Psoas muscle (tissue), 8 donors: ENCODE data around the gene GNG8. TPM values are rescaled to one million over a fixed set of nuclear protein-coding genes. Genes with fewer than 3 reads are reported as not detected.

Source experiments
- ATAC-seq, 4 donors: fragments of 200-7000 bp; cut with Tn5 transposase; one replicate each; pipeline ENCODE4 v1.9.1; 2020; ENCODE audit warnings: moderate library complexity in 3 of 4, mild to moderate bottlenecking in 2 of 4
- DNase-seq, 2 donors: peaks; one replicate each; pipeline ENCODE4 v3.0.0-alpha.2; 2020
- H3K27ac ChIP-seq: fragments of 200-600 bp; one replicate; pipeline ENCODE4 v1.8.0; 2022
- H3K27me3 ChIP-seq, 3 donors: fragments of 200-600 bp in 1 of 3; one replicate each; pipeline versions ENCODE4 v1.6.1 to v1.8.0; 2013 to 2022; ENCODE audit warnings: low read length in 2 of 3, mild to moderate bottlenecking in 2 of 3, moderate library complexity in 1 of 3; ENCODE audit not compliant: insufficient read depth in 3 of 3
- H3K36me3 ChIP-seq, 2 donors: fragments of 200-600 bp in 1 of 2; one replicate each; pipeline versions ENCODE4 v1.6.1 to v1.8.0; 2013 to 2022; ENCODE audit warnings: low read depth in 1 of 2, mild to moderate bottlenecking in 1 of 2, moderate library complexity in 1 of 2; ENCODE audit not compliant: insufficient read depth in 1 of 2
- H3K4me1 ChIP-seq: fragments of 200-600 bp; one replicate; pipeline ENCODE4 v1.8.0; 2022
- H3K4me3 ChIP-seq: fragments of 200-600 bp; one replicate; pipeline ENCODE4 v1.8.0; 2022; ENCODE audit warnings: mild to moderate bottlenecking
- H3K9me3 ChIP-seq: fragments of 200-600 bp; one replicate; pipeline ENCODE4 v1.8.0; 2022
- CTCF ChIP-seq: fragments of 200-600 bp; IDR thresholded peaks from one replicate; pipeline ENCODE4 v1.8.0; 2022; ENCODE audit warnings: antibody characterized with exemption
- WGBS, 3 donors: extraction: QIAGEN DNeasy Blood & Tissue Kit; methylation state at CpG; one replicate each; pipeline versions ENCODE4 v1.1.6 to v1.1.7; 2013; 5-methylcytosine and 5-hydroxymethylcytosine counted together
- intact Hi-C, 2 donors: fragments of 100-400 bp; cut with DNase I; formaldehyde crosslinking; loops; one replicate each; pipeline versions ENCODE4 v1.11.0 to v1.14.2; 2022
- polyA plus RNA-seq, 3 donors: library from polyadenylated mRNA; stranded (reverse); fragments of 200-250 nt; gene quantifications; one replicate each; pipeline ENCODE4 v1.2.3, GENCODE V29; 2013
- total RNA-seq, 4 donors: library from RNA; stranded (reverse); fragmentation: NEBNext Ultra II Directional in 2 of 4; extraction: Animal tissue kit (Norgen Biotek cat#: 25700) in 2 of 4; gene quantifications; one replicate each; pipeline versions ENCODE4 v1.2.1 to v1.2.4, GENCODE V29; 2021 to 2023
- donor health status: healthy with polysubstance abuse.
- donor health status: DM: no; HTN: no; CAD: no; lungs with moderate emphysema.
- donor health status: Bipolar disorder and iron deficiency.
- donor health status: healthy.
- donor health status: DM: yes; HTN: yes; CAD: no.
- donor health status: DM: no; HTN: no; CAD: no.
- donor health status: DM: no; HTN: no; CAD: no.
- donor health status: DM: yes; HTN: yes; CAD: no.

GNG8 gene
- total and polyA plus RNA-seq, 7 donors = not detected

GRCh38 chr19:46598372-46598917 lies 37.6 kb downstream of the GNG8 start:
- Histone ChIP-seq H3K27ac (no peak overlapping the region), H3K4me1 (peaks cover 6% of the 10 kb centered on the region), H3K36me3 (no peaks in the 10 kb centered on the region), H3K4me3 (no peak overlapping the region), H3K27me3 (no peaks in the 10 kb centered on the region), H3K9me3 (peaks cover 14% of the 10 kb centered on the region)
- WGBS, 3 donors = 95 to 99% (median 96%) methylated on average over 4 of the region's 4 CpGs
- intact Hi-C loops = no loop called here
- DNase-seq (no peak), ATAC-seq (no peak)
- no peak for TF ChIP-seq CTCF

- no peak for ATAC-seq
- 74 to 84% (median 79%) methylated on average over 5 to 6 of the region's 6 CpGs for WGBS, 3 donors
- peaks cover 14% of the 10 kb centered on the region for H3K9me3 ChIP-seq
- DNase-seq = no peak
- TF ChIP-seq CTCF = no peak
- H3K36me3 ChIP-seq = no peaks in the 10 kb centered on the region
- no peaks in the 10 kb centered on the region for H3K4me1 ChIP-seq
- H3K27ac ChIP-seq = no peak overlapping the region
- no peak overlapping the region for H3K4me3 ChIP-seq
- intact Hi-C loops = no loop called here
- no peaks in the 10 kb centered on the region for H3K27me3 ChIP-seq
Measured at GRCh38 chr19:46596008-46596407, 40.0 kb downstream of the GNG8 start.

- Histone ChIP-seq H3K4me3 (no peak overlapping the region), H3K27ac (no peak overlapping the region), H3K36me3 (no peaks in the 10 kb centered on the region), H3K4me1 (no peaks in the 10 kb centered on the region), H3K9me3 (no peaks in the 10 kb centered on the region), H3K27me3 (no peaks in the 10 kb centered on the region)
- no peak for TF ChIP-seq CTCF
- no peak for ATAC-seq
- intact Hi-C loops = no loop called here
- WGBS, 3 donors = 83 to 89% (median 84%) methylated on average over 3 of the region's 3 CpGs
- no peak for DNase-seq
Measured at GRCh38 chr19:46591870-46592269, 44.1 kb downstream of the GNG8 start.

GRCh38 chr19:46591254-46591653 lies 44.7 kb downstream of the GNG8 start:
- Histone ChIP-seq H3K27ac (no peak overlapping the region), H3K4me1 (no peaks in the 10 kb centered on the region), H3K36me3 (no peaks in the 10 kb centered on the region), H3K27me3 (no peaks in the 10 kb centered on the region), H3K9me3 (no peaks in the 10 kb centered on the region), H3K4me3 (no peak overlapping the region)
- TF ChIP-seq CTCF = no peak
- 96 to 99% (median 97%) methylated on average over 4 of the region's 4 CpGs for WGBS, 3 donors
- ATAC-seq = no peak
- intact Hi-C loops = no loop called here
- no peak for DNase-seq

- ATAC-seq (no peak), DNase-seq (no peak)
- intact Hi-C loops = no loop called here
- no peaks in the 10 kb centered on the region for H3K4me1 ChIP-seq
- TF ChIP-seq CTCF = no peak
- no peaks in the 10 kb centered on the region for H3K36me3 ChIP-seq
- no peaks in the 10 kb centered on the region for H3K9me3 ChIP-seq
- H3K27ac ChIP-seq = no peak overlapping the region
- H3K27me3 ChIP-seq = no peaks in the 10 kb centered on the region
- whole genome bisulfite sequencing, 3 donors = 85 to 92% (median 87%) methylated on average over 3 of the region's 3 CpGs
- no peak overlapping the region for H3K4me3 ChIP-seq
Measured at GRCh38 chr19:46587861-46588260, 48.1 kb downstream of the GNG8 start.
